ENCODE results near the gene PLCG1.

PLCG1 gene

DNA sequence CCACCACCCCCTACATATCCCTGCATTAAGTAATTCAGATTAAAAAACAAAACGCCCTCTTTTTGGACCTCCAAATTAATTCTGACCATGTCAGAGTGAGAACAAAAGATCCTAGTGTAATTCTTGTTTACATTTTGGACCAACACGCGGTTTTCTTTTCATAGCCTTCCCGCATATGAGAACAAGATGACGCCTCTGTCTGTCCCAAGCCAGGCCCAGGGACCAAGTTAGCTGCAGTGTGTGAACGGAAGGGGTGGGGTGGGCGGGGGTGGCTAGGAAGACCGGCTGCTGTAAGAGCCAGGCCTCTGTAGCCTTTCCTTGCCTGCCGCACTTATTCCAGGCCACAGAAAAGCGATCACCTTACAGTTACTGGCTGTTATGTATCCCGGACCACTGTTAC is 68.0 kb downstream of the PLCG1 start:
- no peaks in the 10 kb centered on the region for H3K9me2 ChIP-seq (replicated peaks; ENCODE audit: insufficient read depth, low read length)
- no peaks in the 10 kb centered on the region for H3F3A ChIP-seq (ENCODE audit: insufficient read depth)
- H3K4me3 ChIP-seq (ENCODE audit: insufficient read depth, low read length, poor library complexity, severe bottlenecking) = no peak overlapping the region
- no peak overlapping the region for H3K27ac ChIP-seq (ENCODE audit: low read depth, low read length)
- H3K9me3 ChIP-seq (ENCODE audit: insufficient read depth, low read length) = no peaks in the 10 kb centered on the region
- no peaks in the 10 kb centered on the region for H3K79me2 ChIP-seq (ENCODE audit: insufficient read depth, low read length)
- no peak overlapping the region for H3K4me2 ChIP-seq (ENCODE audit: low read depth, low read length, poor library complexity, severe bottlenecking)
- no peak for TF ChIP-seq EZH2phosphoT487 (conservative IDR thresholded peaks at IDR 0.05; ENCODE audit: low read length)
- TF ChIP-seq, protein P1, sequence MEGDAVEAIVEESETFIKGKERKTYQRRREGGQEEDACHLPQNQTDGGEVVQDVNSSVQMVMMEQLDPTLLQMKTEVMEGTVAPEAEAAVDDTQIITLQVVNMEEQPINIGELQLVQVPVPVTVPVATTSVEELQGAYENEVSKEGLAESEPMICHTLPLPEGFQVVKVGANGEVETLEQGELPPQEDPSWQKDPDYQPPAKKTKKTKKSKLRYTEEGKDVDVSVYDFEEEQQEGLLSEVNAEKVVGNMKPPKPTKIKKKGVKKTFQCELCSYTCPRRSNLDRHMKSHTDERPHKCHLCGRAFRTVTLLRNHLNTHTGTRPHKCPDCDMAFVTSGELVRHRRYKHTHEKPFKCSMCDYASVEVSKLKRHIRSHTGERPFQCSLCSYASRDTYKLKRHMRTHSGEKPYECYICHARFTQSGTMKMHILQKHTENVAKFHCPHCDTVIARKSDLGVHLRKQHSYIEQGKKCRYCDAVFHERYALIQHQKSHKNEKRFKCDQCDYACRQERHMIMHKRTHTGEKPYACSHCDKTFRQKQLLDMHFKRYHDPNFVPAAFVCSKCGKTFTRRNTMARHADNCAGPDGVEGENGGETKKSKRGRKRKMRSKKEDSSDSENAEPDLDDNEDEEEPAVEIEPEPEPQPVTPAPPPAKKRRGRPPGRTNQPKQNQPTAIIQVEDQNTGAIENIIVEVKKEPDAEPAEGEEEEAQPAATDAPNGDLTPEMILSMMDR (IDR thresholded peaks at IDR 0.05; ENCODE audit: insufficient read depth, low read length, poor library complexity, severe bottlenecking) = no peak
- H3K9ac ChIP-seq (ENCODE audit: low read length) = no peak overlapping the region
- no peaks in the 10 kb centered on the region for H3K27me3 ChIP-seq (ENCODE audit: low read length)
- H2AFZ ChIP-seq (ENCODE audit: low read depth, low read length, severe bottlenecking) = no peak overlapping the region
- H4K20me1 ChIP-seq (ENCODE audit: low read depth, low read length) = no peaks in the 10 kb centered on the region
- H3K36me3 ChIP-seq (ENCODE audit: low read length) = no peaks in the 10 kb centered on the region

DNA sequence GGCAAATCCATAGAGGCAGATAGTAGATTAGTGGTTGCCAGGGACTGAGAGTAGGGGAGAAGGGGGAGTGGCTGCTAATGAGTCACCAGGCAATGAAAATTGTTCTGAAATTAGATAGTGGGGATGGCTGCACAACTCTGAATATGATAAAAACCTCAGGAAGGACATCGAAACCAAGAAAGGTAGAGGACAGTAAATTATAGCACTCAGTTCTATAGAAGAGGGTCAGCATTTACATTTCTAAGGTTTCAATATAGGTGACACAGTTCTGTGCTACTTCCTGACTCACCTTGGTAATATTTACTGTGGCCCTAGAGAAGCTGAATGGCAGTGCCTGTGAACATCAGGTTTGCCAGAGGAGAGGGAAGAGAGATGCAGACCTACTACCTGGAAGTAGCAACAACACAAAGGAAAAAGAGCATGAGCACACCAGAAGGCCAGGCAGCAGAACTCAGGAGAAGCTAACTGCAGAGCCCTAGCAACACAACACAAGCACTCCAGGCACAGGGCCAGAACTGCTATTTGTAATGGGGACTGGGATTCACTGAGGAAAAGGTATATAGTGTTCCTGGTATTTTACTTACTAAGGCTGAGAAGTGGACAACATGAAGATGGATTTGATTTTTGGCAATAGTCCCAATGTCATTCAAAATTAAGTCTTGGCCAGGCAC is 75.9 kb downstream of the PLCG1 start:
- H3K27ac ChIP-seq (ENCODE audit: low read depth, low read length) = no peak overlapping the region
- no peaks in the 10 kb centered on the region for H4K20me1 ChIP-seq (ENCODE audit: low read depth, low read length)
- no peaks in the 10 kb centered on the region for H3F3A ChIP-seq (ENCODE audit: insufficient read depth)
- H3K9ac ChIP-seq (ENCODE audit: low read length) = no peak overlapping the region
- H3K79me2 ChIP-seq (ENCODE audit: insufficient read depth, low read length) = no peaks in the 10 kb centered on the region
- TF ChIP-seq EZH2phosphoT487 (conservative IDR thresholded peaks at IDR 0.05; ENCODE audit: low read length) = no peak
- TF ChIP-seq, protein P1 (IDR thresholded peaks at IDR 0.05; ENCODE audit: insufficient read depth, low read length, poor library complexity, severe bottlenecking) = no peak
- H3K4me2 ChIP-seq (ENCODE audit: low read depth, low read length, poor library complexity, severe bottlenecking) = no peak overlapping the region
- H3K9me2 ChIP-seq (replicated peaks; ENCODE audit: insufficient read depth, low read length) = no peaks in the 10 kb centered on the region
- no peak overlapping the region for H3K4me3 ChIP-seq (ENCODE audit: insufficient read depth, low read length, poor library complexity, severe bottlenecking)
- no peak overlapping the region for H2AFZ ChIP-seq (ENCODE audit: low read depth, low read length, severe bottlenecking)
- no peaks in the 10 kb centered on the region for H3K27me3 ChIP-seq (ENCODE audit: low read length)
- no peaks in the 10 kb centered on the region for H3K36me3 ChIP-seq (ENCODE audit: low read length)
- no peaks in the 10 kb centered on the region for H3K9me3 ChIP-seq (ENCODE audit: insufficient read depth, low read length)

DNA sequence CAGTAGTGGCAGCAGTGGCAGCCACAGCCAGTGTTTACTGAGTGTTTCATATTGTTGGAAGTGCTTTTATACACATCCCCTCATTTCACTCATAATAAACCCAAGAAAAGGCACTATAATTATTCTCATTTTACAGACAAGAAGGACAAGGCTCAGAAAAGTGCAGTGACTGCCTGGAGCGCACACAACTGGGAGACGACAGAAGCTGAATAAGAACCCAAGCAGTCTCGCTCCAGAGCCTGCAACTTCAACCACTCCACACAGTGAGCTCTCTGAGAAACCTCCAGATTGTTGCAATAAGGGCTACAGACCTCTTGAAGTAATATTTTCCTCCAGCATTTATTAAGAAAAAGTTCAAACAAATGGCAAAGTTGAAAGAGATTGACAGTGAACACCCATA is 76.9 kb downstream of the PLCG1 start:
- TF ChIP-seq EZH2phosphoT487 (conservative IDR thresholded peaks at IDR 0.05; ENCODE audit: low read length) = no peak
- TF ChIP-seq, protein P1 (IDR thresholded peaks at IDR 0.05; ENCODE audit: insufficient read depth, low read length, poor library complexity, severe bottlenecking) = no peak
- Histone ChIP-seq H3K79me2 (ENCODE audit: insufficient read depth, low read length) (no peaks in the 10 kb centered on the region), H3K9me2 (replicated peaks; ENCODE audit: insufficient read depth, low read length) (no peaks in the 10 kb centered on the region)

More for the DNA sequence above, 76.9 kb downstream of the PLCG1 start:
- no peak overlapping the region for H3K27ac ChIP-seq (ENCODE audit: low read depth, low read length)
- no peaks in the 10 kb centered on the region for H3K27me3 ChIP-seq (ENCODE audit: low read length)
- H3K4me2 ChIP-seq (ENCODE audit: low read depth, low read length, poor library complexity, severe bottlenecking) = no peak overlapping the region
- H3K36me3 ChIP-seq (ENCODE audit: low read length) = no peaks in the 10 kb centered on the region
- H3K9ac ChIP-seq (ENCODE audit: low read length) = no peak overlapping the region
- H3F3A ChIP-seq (ENCODE audit: insufficient read depth) = no peaks in the 10 kb centered on the region
- no peak overlapping the region for H3K4me3 ChIP-seq (ENCODE audit: insufficient read depth, low read length, poor library complexity, severe bottlenecking)
- no peaks in the 10 kb centered on the region for H4K20me1 ChIP-seq (ENCODE audit: low read depth, low read length)
- no peak overlapping the region for H2AFZ ChIP-seq (ENCODE audit: low read depth, low read length, severe bottlenecking)
- no peaks in the 10 kb centered on the region for H3K9me3 ChIP-seq (ENCODE audit: insufficient read depth, low read length)

Data from SU-DHL-6 (cell line).